ENCODE measurements around the gene PAN3. TPM values are rescaled to one million over a fixed set of nuclear protein-coding genes. Genes with fewer than 3 reads are reported as not detected.

Gene PAN3
- total and polyA plus RNA-seq, 2 experiments from 2014 or later, result 27.4 to 58.2 TPM

DNA sequence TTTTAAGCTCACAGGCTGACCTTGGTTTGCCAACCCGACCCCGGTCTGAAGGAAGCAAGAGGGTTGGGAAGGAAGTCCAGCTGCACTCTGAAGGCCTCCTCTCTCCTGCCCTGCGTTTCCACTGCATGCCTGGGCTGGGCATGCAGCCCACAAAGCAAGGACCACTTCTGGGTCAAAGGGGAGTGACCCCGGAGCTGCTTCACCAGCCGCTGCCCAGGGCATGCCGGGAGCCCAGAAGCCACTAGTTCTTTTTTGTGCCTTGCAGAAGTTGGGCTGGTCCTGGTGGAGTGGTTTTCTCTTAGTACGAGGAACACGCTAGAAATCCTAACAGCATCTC, 189.9 kb downstream of the PAN3 start:
- no peak overlapping the region for H2AFZ ChIP-seq
- no peak overlapping the region for H3K4me3 ChIP-seq
- H3K4me2 ChIP-seq, result no peak overlapping the region
- H4K20me1 ChIP-seq (replicated peaks; ENCODE audit: insufficient read depth), result no peaks in the 10 kb centered on the region
- Mint-ChIP-seq H3K36me3 (ENCODE audit: low read depth) (peaks cover 19% of the 10 kb centered on the region), H3K4me3 (no peak overlapping the region), H3K9me3 (no peaks in the 10 kb centered on the region), H3K27ac (no peak overlapping the region), H3K27me3 (ENCODE audit: insufficient read depth, low read depth, poor library complexity) (peaks cover 8% of the 10 kb centered on the region), H3K4me1 (no peaks in the 10 kb centered on the region; the same call in none of the 3 replicates)
- peaks cover 9% of the 10 kb centered on the region for H3K36me3 ChIP-seq (ENCODE audit: insufficient read depth)
- H3K79me2 ChIP-seq (replicated peaks; ENCODE audit: insufficient read depth), result no peaks in the 10 kb centered on the region
- ATAC-seq, result no peak
- H3K9me2 ChIP-seq (ENCODE audit: insufficient read depth), result no peaks in the 10 kb centered on the region
- TF ChIP-seq NANOG (IDR thresholded peaks at IDR 0.05; ENCODE audit: borderline replicate concordance) (no peak), STAT1 (IDR thresholded peaks at IDR 0.05; ENCODE audit: unreplicated experiment) (no peak), EZH2phosphoT487 (IDR thresholded peaks at IDR 0.05; ENCODE audit: unreplicated experiment) (no peak)
- H3K27ac ChIP-seq (ENCODE audit: low read depth), result no peak overlapping the region
- DNase-seq (ENCODE audit: low spot score), result no peak
- H3K27me3 ChIP-seq (ENCODE audit: insufficient read depth), result no peaks in the 10 kb centered on the region
- H3K4me1 ChIP-seq (ENCODE audit: insufficient read depth), result peaks cover 4% of the 10 kb centered on the region; the same call in 1 of the 2 replicates
- no peaks in the 10 kb centered on the region for H3F3A ChIP-seq (replicated peaks; ENCODE audit: low read depth)

GRCh38 chr13:28329395-28330158, 191.2 kb downstream of the PAN3 start:
- Mint-ChIP-seq H3K4me3 (no peak overlapping the region), H3K36me3 (ENCODE audit: low read depth) (peaks cover 26% of the 10 kb centered on the region), H3K9me3 (no peaks in the 10 kb centered on the region), H3K27ac (peak overlapping the region; percentile 67; the same call in 1 of the 2 replicates), H3K27me3 (ENCODE audit: insufficient read depth, low read depth, poor library complexity) (peaks cover 2% of the 10 kb centered on the region), H3K4me1 (no peaks in the 10 kb centered on the region; the same call in none of the 3 replicates)
- Histone ChIP-seq H3K9me2 (ENCODE audit: insufficient read depth) (no peaks in the 10 kb centered on the region), H3K4me1 (ENCODE audit: insufficient read depth) (peaks cover 4% of the 10 kb centered on the region; the same call in 1 of the 2 replicates), H2AFZ (no peak overlapping the region), H4K20me1 (replicated peaks; ENCODE audit: insufficient read depth) (no peaks in the 10 kb centered on the region), H3K79me2 (replicated peaks; ENCODE audit: insufficient read depth) (no peaks in the 10 kb centered on the region), H3K4me2 (no peak overlapping the region), H3K4me3 (no peak overlapping the region), H3K27me3 (ENCODE audit: insufficient read depth) (no peaks in the 10 kb centered on the region), H3K36me3 (ENCODE audit: insufficient read depth) (peaks cover 9% of the 10 kb centered on the region), H3K27ac (ENCODE audit: low read depth) (no peak overlapping the region), H3F3A (replicated peaks; ENCODE audit: low read depth) (no peaks in the 10 kb centered on the region)
- peak; percentile 40; the same call in 2 of the 3 replicates for ATAC-seq
- TF ChIP-seq, protein P1, sequence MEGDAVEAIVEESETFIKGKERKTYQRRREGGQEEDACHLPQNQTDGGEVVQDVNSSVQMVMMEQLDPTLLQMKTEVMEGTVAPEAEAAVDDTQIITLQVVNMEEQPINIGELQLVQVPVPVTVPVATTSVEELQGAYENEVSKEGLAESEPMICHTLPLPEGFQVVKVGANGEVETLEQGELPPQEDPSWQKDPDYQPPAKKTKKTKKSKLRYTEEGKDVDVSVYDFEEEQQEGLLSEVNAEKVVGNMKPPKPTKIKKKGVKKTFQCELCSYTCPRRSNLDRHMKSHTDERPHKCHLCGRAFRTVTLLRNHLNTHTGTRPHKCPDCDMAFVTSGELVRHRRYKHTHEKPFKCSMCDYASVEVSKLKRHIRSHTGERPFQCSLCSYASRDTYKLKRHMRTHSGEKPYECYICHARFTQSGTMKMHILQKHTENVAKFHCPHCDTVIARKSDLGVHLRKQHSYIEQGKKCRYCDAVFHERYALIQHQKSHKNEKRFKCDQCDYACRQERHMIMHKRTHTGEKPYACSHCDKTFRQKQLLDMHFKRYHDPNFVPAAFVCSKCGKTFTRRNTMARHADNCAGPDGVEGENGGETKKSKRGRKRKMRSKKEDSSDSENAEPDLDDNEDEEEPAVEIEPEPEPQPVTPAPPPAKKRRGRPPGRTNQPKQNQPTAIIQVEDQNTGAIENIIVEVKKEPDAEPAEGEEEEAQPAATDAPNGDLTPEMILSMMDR (conservative IDR thresholded peaks at IDR 0.05; ENCODE audit: low read depth in 2 of 2), result no peak
- TF ChIP-seq STAT1 (IDR thresholded peaks at IDR 0.05; ENCODE audit: unreplicated experiment) (no peak), JUNB (IDR thresholded peaks at IDR 0.05; ENCODE audit: unreplicated experiment) (no peak), POLR2AphosphoS5 (IDR thresholded peaks at IDR 0.05; ENCODE audit: low read depth) (no peak), CREB1 (CRISPR knock-in tag; IDR thresholded peaks at IDR 0.05; ENCODE audit: low read depth) (no peak)
- TF ChIP-seq, protein P2, sequence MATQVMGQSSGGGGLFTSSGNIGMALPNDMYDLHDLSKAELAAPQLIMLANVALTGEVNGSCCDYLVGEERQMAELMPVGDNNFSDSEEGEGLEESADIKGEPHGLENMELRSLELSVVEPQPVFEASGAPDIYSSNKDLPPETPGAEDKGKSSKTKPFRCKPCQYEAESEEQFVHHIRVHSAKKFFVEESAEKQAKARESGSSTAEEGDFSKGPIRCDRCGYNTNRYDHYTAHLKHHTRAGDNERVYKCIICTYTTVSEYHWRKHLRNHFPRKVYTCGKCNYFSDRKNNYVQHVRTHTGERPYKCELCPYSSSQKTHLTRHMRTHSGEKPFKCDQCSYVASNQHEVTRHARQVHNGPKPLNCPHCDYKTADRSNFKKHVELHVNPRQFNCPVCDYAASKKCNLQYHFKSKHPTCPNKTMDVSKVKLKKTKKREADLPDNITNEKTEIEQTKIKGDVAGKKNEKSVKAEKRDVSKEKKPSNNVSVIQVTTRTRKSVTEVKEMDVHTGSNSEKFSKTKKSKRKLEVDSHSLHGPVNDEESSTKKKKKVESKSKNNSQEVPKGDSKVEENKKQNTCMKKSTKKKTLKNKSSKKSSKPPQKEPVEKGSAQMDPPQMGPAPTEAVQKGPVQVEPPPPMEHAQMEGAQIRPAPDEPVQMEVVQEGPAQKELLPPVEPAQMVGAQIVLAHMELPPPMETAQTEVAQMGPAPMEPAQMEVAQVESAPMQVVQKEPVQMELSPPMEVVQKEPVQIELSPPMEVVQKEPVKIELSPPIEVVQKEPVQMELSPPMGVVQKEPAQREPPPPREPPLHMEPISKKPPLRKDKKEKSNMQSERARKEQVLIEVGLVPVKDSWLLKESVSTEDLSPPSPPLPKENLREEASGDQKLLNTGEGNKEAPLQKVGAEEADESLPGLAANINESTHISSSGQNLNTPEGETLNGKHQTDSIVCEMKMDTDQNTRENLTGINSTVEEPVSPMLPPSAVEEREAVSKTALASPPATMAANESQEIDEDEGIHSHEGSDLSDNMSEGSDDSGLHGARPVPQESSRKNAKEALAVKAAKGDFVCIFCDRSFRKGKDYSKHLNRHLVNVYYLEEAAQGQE (IDR thresholded peaks at IDR 0.05; ENCODE audit: unreplicated experiment), result no peak
- TF ChIP-seq, protein P3, sequence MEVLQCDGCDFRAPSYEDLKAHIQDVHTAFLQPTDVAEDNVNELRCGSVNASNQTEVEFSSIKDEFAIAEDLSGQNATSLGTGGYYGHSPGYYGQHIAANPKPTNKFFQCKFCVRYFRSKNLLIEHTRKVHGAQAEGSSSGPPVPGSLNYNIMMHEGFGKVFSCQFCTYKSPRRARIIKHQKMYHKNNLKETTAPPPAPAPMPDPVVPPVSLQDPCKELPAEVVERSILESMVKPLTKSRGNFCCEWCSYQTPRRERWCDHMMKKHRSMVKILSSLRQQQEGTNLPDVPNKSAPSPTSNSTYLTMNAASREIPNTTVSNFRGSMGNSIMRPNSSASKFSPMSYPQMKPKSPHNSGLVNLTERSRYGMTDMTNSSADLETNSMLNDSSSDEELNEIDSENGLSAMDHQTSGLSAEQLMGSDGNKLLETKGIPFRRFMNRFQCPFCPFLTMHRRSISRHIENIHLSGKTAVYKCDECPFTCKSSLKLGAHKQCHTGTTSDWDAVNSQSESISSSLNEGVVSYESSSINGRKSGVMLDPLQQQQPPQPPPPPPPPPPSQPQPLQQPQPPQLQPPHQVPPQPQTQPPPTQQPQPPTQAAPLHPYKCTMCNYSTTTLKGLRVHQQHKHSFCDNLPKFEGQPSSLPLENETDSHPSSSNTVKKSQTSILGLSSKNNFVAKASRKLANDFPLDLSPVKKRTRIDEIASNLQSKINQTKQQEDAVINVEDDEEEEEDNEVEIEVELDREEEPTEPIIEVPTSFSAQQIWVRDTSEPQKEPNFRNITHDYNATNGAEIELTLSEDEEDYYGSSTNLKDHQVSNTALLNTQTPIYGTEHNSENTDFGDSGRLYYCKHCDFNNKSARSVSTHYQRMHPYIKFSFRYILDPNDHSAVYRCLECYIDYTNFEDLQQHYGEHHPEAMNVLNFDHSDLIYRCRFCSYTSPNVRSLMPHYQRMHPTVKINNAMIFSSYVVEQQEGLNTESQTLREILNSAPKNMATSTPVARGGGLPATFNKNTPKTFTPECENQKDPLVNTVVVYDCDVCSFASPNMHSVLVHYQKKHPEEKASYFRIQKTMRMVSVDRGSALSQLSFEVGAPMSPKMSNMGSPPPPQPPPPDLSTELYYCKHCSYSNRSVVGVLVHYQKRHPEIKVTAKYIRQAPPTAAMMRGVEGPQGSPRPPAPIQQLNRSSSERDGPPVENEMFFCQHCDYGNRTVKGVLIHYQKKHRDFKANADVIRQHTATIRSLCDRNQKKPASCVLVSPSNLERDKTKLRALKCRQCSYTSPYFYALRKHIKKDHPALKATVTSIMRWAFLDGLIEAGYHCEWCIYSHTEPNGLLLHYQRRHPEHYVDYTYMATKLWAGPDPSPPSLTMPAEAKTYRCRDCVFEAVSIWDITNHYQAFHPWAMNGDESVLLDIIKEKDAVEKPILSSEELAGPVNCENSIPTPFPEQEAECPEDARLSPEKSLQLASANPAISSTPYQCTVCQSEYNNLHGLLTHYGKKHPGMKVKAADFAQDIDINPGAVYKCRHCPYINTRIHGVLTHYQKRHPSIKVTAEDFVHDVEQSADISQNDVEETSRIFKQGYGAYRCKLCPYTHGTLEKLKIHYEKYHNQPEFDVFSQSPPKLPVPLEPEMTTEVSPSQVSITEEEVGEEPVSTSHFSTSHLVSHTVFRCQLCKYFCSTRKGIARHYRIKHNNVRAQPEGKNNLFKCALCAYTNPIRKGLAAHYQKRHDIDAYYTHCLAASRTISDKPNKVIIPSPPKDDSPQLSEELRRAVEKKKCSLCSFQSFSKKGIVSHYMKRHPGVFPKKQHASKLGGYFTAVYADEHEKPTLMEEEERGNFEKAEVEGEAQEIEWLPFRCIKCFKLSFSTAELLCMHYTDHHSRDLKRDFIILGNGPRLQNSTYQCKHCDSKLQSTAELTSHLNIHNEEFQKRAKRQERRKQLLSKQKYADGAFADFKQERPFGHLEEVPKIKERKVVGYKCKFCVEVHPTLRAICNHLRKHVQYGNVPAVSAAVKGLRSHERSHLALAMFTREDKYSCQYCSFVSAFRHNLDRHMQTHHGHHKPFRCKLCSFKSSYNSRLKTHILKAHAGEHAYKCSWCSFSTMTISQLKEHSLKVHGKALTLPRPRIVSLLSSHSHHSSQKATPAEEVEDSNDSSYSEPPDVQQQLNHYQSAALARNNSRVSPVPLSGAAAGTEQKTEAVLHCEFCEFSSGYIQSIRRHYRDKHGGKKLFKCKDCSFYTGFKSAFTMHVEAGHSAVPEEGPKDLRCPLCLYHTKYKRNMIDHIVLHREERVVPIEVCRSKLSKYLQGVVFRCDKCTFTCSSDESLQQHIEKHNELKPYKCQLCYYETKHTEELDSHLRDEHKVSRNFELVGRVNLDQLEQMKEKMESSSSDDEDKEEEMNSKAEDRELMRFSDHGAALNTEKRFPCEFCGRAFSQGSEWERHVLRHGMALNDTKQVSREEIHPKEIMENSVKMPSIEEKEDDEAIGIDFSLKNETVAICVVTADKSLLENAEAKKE (CRISPR knock-in tag; IDR thresholded peaks at IDR 0.05), result no peak
- no peak for DNase-seq (ENCODE audit: low spot score)

Data from GM23338 (cell line).